Measurements from ENCODE around the gene MANBA. TPM values are rescaled to one million over a fixed set of nuclear protein-coding genes. Genes with fewer than 3 reads are reported as not detected.
A peak's percentile ranks its signal among the peaks of the same experiment; 100 is the strongest.

MANBA gene
- total and polyA plus RNA-seq, 2 of the 13 experiments (the other 11 are each of a cell fraction or from before 2014, with no cell fraction given) = 11.7 to 33.3 TPM

- no peak for TF ChIP-seq PHF8 (CRISPR knock-in tag; IDR thresholded peaks at IDR 0.05)
- no peak for TF ChIP-seq CEBPZ (IDR thresholded peaks at IDR 0.05; ENCODE audit: low read length)
- TF ChIP-seq FOXP1 (IDR thresholded peaks at IDR 0.05) = no peak
- 0 out of 2 replicates have a peak, but pooled peaks have one; percentile 8 for TF ChIP-seq FOXP1 (CRISPR knock-in tag; IDR thresholded peaks at IDR 0.05)
- no peak for TF ChIP-seq TBP (CRISPR knock-in tag; IDR thresholded peaks at IDR 0.05)
- TF ChIP-seq SOX6 (IDR thresholded peaks at IDR 0.05) = no peak
- TF ChIP-seq SOX6 (CRISPR knock-in tag; IDR thresholded peaks at IDR 0.05) = peak; percentile 75
- no peak for TF ChIP-seq GLMP (CRISPR knock-in tag; IDR thresholded peaks at IDR 0.05; ENCODE audit: borderline replicate concordance)
- TF ChIP-seq CBX2 (IDR thresholded peaks at IDR 0.05; ENCODE audit: low read depth, low read length) = no peak
- TF ChIP-seq CBX2 (CRISPR knock-in tag; IDR thresholded peaks at IDR 0.05; ENCODE audit: low read depth) = no peak
- no peak for TF ChIP-seq CCAR2 (optimal IDR thresholded peaks at IDR 0.05; ENCODE audit: low read depth, low read length)
- no peak for TF ChIP-seq EED (CRISPR knock-in tag; IDR thresholded peaks at IDR 0.05)
- TF ChIP-seq AKNA (CRISPR knock-in tag; IDR thresholded peaks at IDR 0.05; ENCODE audit: borderline replicate concordance) = no peak
- TF ChIP-seq ZNF230 (CRISPR knock-in tag; IDR thresholded peaks at IDR 0.05) = no peak
- TF ChIP-seq TOE1 (CRISPR knock-in tag; IDR thresholded peaks at IDR 0.05) = no peak
- 0 out of 2 replicates have a peak, but pooled peaks have one; percentile 26 for TF ChIP-seq ZNF3 (CRISPR knock-in tag; IDR thresholded peaks at IDR 0.05)
- TF ChIP-seq ZNF691 (CRISPR knock-in tag; IDR thresholded peaks at IDR 0.05; ENCODE audit: borderline replicate concordance, low read depth) = no peak
- TF ChIP-seq ISL2 (CRISPR knock-in tag; IDR thresholded peaks at IDR 0.05) = peak; percentile 0; the same call in 1 of the 2 replicates
- no peak for TF ChIP-seq ZNF274 (CRISPR knock-in tag; IDR thresholded peaks at IDR 0.05)
- no peak for TF ChIP-seq ARID2 (CRISPR knock-in tag; IDR thresholded peaks at IDR 0.05; ENCODE audit: borderline replicate concordance)
- TF ChIP-seq HOXA5 (CRISPR knock-in tag; IDR thresholded peaks at IDR 0.05) = peak; percentile 64; the same call in 1 of the 2 replicates
- TF ChIP-seq ZFY (CRISPR knock-in tag; IDR thresholded peaks at IDR 0.05) = peak; percentile 45; the same call in 1 of the 2 replicates
Observed at GRCh38 chr4:102717448-102718092, 43.2 kb downstream of the MANBA start (continued).
